Transverse colon (tissue), 4 donors: Measurements from ENCODE around the gene NOC2L. TPM values are rescaled to one million over a fixed set of nuclear protein-coding genes. Genes with fewer than 3 reads are reported as not detected.
A peak's percentile ranks its signal among the peaks of the same experiment; 100 is the strongest.

Experiments used
- DNase-seq: peaks from one replicate; pipeline ENCODE4 v3.0.0-alpha.2; 2019
- H3K27ac ChIP-seq, 4 donors: fragments of 200-600 bp; sonication (generic); 2 replicates each; pipeline ENCODE4 v1.5.1; 2016 to 2018; ENCODE audit warnings: inconsistent platforms in 4 of 4
- H3K27me3 ChIP-seq: fragments of 200-600 bp; sonication (generic); 2 replicates; pipeline ENCODE4 v1.5.1; 2017; ENCODE audit warnings: inconsistent platforms
- H3K36me3 ChIP-seq, 4 donors: fragments of 200-600 bp; sonication (generic); 2 replicates each; pipeline ENCODE4 v1.5.1; 2017 to 2019; ENCODE audit warnings: inconsistent platforms in 4 of 4
- H3K4me1 ChIP-seq, 4 donors: fragments of 200-600 bp; sonication (generic); 2 replicates each; pipeline ENCODE4 v1.5.1; 2017 to 2020; ENCODE audit warnings: inconsistent platforms in 4 of 4
- H3K4me3 ChIP-seq, 4 donors: fragments of 200-600 bp; sonication (generic); 1 replicate in 1 of 4; 2 replicates in 3 of 4; pipeline versions ENCODE4 v1.5.1 to v1.6.1; 2017 to 2019; ENCODE audit warnings: inconsistent platforms in 4 of 4
- H3K9me3 ChIP-seq, 2 donors: fragments of 200-600 bp; sonication (generic); 2 replicates each; pipeline ENCODE4 v1.5.1; 2017 to 2019; ENCODE audit warnings: inconsistent platforms in 2 of 2
- CTCF ChIP-seq, 5 experiments: fragments of 200-600 bp in 3 of 5; fragments of 450-650 bp in 2 of 5; sonication (generic) in 3 of 5; IDR thresholded peaks; 1 replicate in 2 of 5; 2 replicates in 3 of 5; pipeline ENCODE4 v1.5.1; 2016 to 2017; ENCODE audit warnings: antibody characterized with exemption in 5 of 5, inconsistent platforms in 3 of 5, mild to moderate bottlenecking in 2 of 5, moderate library complexity in 1 of 5
- EP300 ChIP-seq: sonication (generic); formaldehyde crosslinking; IDR thresholded peaks from one replicate; pipeline ENCODE4 v1.6.1; 2017; ENCODE audit warnings: antibody characterized with exemption, low read depth
- POLR2A ChIP-seq: fragments of 450-650 bp; IDR thresholded peaks from one replicate; pipeline ENCODE4 v1.6.1; 2016; ENCODE audit warnings: antibody characterized with exemption, mild to moderate bottlenecking, moderate library complexity
- POLR2AphosphoS5 ChIP-seq, 3 donors: sonication (generic); formaldehyde crosslinking; IDR thresholded peaks; one replicate each; pipeline ENCODE4 v1.6.1; 2016; ENCODE audit warnings: antibody characterized with exemption in 3 of 3
- WGBS, 2 donors: methylation state at CpG; one replicate each; pipeline ENCODE4 v1.1.5; 2018; ENCODE audit warnings: low coverage in 1 of 2; 5-methylcytosine and 5-hydroxymethylcytosine counted together
- in situ Hi-C, 4 donors: fragments of 200-750 bp; cut with MboI; loops; one replicate each; pipeline versions ENCODE4 v1.15.0 to v1.15.1; 2017; ENCODE audit warnings: low sequenced_read_pairs in 3 of 4, low pct_ligation_motif_present in 1 of 4, low pct_unique_long_range_greater_than_20kb in 1 of 4
- intact Hi-C: fragments of 100-400 bp; cut with DNase I; formaldehyde crosslinking; loops from one replicate; pipeline ENCODE4 v1.15.1; 2023; ENCODE audit warnings: low total_unique reads
- total RNA-seq, 4 donors: library from RNA; depleted of rRNA; stranded (reverse); fragments of >200 nt; gene quantifications; one replicate each; pipeline ENCODE4 v1.1.0, GENCODE V29; 2016

NOC2L gene
- total RNA-seq, 4 donors from 2014 or later, result 17.6 to 50.4 (median 31.6) TPM

GRCh38 chr1:914131-914890 lies 44.7 kb downstream of the NOC2L start:
- H3K27me3 ChIP-seq, result peaks cover 96% of the 10 kb centered on the region
- no peak for DNase-seq
- WGBS, 2 donors, result 55 to 73% methylated on average over 9 to 19 of the region's 21 CpGs
- no peak overlapping the region for H3K4me3 ChIP-seq
- intact Hi-C loops, result loop anchor here (5.0 kb wide), 1 partner anchor 53 kb away; the partner anchor contains the start of gene PLEKHN1
- in situ Hi-C loops, result no loop called here
- peaks cover 0 to 29% (median 12%) of the 10 kb centered on the region in 4 donors for H3K4me1 ChIP-seq
- no peaks in the 10 kb centered on the region for H3K9me3 ChIP-seq
- H3K27ac ChIP-seq, result no peak overlapping the region
- H3K36me3 ChIP-seq, result no peaks in the 10 kb centered on the region
- TF ChIP-seq CTCF (IDR thresholded peaks at IDR 0.05) (no peak), EP300 (no peak), POLR2AphosphoS5 (IDR thresholded peaks at IDR 0.05) (no peak), POLR2A (no peak)

- H3K4me1 ChIP-seq, result peaks cover 0 to 29% (median 12%) of the 10 kb centered on the region in 4 donors
- in situ Hi-C loops, result no loop called here
- DNase-seq, result no peak
- no peak for TF ChIP-seq EP300
- TF ChIP-seq POLR2AphosphoS5 (IDR thresholded peaks at IDR 0.05), result no peak
- no peak for TF ChIP-seq CTCF (IDR thresholded peaks at IDR 0.05)
- no peak for TF ChIP-seq POLR2A
- no peaks in the 10 kb centered on the region for H3K9me3 ChIP-seq
- no peaks in the 10 kb centered on the region for H3K36me3 ChIP-seq
- H3K27ac ChIP-seq, result no peak overlapping the region
- H3K27me3 ChIP-seq, result peaks cover 89% of the 10 kb centered on the region
- H3K4me3 ChIP-seq, result no peak overlapping the region
- 71% methylated on average over 10 of the region's 16 CpGs; no CpG with 5 or more reads in 1 of the 2 donors for WGBS, 2 donors
- intact Hi-C loops, result loop anchor here (5.0 kb wide), 1 partner anchor 54 kb away; the partner anchor contains the start of gene PLEKHN1
Measured at GRCh38 chr1:913491-914130, 45.4 kb downstream of the NOC2L start.

- Histone ChIP-seq H3K27ac (no peak overlapping the region), H3K4me3 (no peak overlapping the region), H3K4me1 (peaks cover 0 to 29% (median 12%) of the 10 kb centered on the region in 4 donors), H3K27me3 (peaks cover 85% of the 10 kb centered on the region), H3K36me3 (no peaks in the 10 kb centered on the region), H3K9me3 (no peaks in the 10 kb centered on the region)
- intact Hi-C loops, result loop anchor here (5.0 kb wide), 1 partner anchor 54 kb away; the partner anchor contains the start of gene PLEKHN1
- in situ Hi-C loops, result no loop called here
- DNase-seq, result peak; percentile 9
- TF ChIP-seq CTCF (IDR thresholded peaks at IDR 0.05) (peak; percentile 20 to 52 (median 42)), POLR2A (no peak)
- WGBS, 2 donors, result 49 to 57% methylated on average over 6 to 24 of the region's 24 CpGs
Measured at GRCh38 chr1:912740-913301, 46.2 kb downstream of the NOC2L start.
